Measurements from ENCODE around the gene TRIM38. TPM values are rescaled to one million over a fixed set of nuclear protein-coding genes. Genes with fewer than 3 reads are reported as not detected.

TRIM38 gene
- total and polyA plus RNA-seq, 8 donors: 11.9 to 16.5 (median 15.4) TPM

DNA sequence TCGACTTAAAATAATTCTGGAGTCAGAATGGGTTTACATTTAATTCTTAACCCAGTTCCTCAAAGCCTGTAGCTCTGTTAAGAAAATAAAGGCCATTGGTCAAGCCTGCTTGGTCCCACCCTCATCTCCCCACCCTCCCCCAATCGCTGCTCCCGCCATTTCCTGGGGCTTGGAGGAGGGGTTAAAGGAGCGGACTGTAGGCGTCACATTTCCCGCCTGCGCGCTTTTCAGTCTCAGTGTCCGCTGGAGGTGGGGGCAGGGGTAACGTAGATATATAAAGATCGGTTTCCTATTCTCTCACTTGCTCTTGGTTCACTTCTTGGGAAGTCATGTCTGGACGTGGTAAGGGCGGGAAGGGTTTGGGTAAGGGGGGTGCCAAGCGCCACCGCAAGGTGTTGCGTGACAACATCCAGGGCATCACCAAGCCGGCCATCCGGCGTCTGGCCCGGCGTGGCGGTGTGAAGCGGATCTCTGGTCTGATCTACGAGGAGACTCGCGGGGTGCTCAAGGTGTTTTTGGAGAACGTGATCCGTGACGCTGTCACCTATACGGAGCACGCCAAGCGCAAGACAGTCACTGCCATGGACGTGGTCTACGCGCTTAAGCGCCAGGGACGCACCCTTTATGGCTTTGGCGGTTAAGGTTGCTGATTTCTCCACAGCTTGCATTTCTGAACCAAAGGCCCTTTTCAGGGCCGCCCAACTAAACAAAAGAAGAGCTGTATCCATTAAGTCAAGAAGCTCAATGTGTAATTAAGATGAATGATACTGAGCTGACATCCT lies 58.9 kb downstream of the TRIM38 start:
- ATAC-seq: peak; percentile 84
- intact Hi-C loops (cut with DNase I): no loop called here
- DNase-seq: peak; percentile 90 to 98 (median 94)
- Histone ChIP-seq H3K4me3 (peak overlapping the region; percentile 54 to 59), H3K27me3 (no peaks in the 10 kb centered on the region), H3K36me3 (no peaks in the 10 kb centered on the region), H3K9me3 (no peaks in the 10 kb centered on the region), H3K4me1 (peaks cover 0 to 20% of the 10 kb centered on the region in 2 donors), H3K27ac (peak overlapping the region; percentile 96 to 97)
- TF ChIP-seq, protein P1, sequence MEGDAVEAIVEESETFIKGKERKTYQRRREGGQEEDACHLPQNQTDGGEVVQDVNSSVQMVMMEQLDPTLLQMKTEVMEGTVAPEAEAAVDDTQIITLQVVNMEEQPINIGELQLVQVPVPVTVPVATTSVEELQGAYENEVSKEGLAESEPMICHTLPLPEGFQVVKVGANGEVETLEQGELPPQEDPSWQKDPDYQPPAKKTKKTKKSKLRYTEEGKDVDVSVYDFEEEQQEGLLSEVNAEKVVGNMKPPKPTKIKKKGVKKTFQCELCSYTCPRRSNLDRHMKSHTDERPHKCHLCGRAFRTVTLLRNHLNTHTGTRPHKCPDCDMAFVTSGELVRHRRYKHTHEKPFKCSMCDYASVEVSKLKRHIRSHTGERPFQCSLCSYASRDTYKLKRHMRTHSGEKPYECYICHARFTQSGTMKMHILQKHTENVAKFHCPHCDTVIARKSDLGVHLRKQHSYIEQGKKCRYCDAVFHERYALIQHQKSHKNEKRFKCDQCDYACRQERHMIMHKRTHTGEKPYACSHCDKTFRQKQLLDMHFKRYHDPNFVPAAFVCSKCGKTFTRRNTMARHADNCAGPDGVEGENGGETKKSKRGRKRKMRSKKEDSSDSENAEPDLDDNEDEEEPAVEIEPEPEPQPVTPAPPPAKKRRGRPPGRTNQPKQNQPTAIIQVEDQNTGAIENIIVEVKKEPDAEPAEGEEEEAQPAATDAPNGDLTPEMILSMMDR (IDR thresholded peaks at IDR 0.05): no peak

DNA sequence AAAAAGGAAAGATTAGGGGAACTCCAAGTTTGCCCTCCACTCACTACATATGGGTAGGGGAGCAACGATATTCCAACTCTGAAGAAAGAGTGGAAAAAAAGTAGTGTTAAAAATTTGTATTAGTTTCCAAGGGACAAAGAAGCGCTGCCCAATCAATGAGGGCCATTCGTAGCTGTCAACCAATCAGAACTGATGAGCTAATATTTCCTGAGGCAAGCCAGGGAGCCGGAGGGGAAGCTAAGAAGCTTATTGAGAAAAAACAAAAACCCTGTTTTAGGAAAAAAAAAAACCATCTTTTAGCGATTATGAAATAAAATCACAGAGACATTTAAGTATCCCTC lies 59.5 kb downstream of the TRIM38 start:
- H3K9me3 ChIP-seq: no peaks in the 10 kb centered on the region
- peak overlapping the region; percentile 54 to 59 for H3K4me3 ChIP-seq
- intact Hi-C loops (cut with DNase I): no loop called here
- ATAC-seq (peak; percentile 35), DNase-seq (peak in 3 of 4 donors; percentile 67 to 93 (median 85))
- no peaks in the 10 kb centered on the region for H3K36me3 ChIP-seq
- TF ChIP-seq, protein P1 (IDR thresholded peaks at IDR 0.05): no peak
- no peaks in the 10 kb centered on the region for H3K27me3 ChIP-seq
- H3K4me1 ChIP-seq: peaks cover 0 to 20% of the 10 kb centered on the region in 2 donors
- peak overlapping the region; percentile 96 to 97 for H3K27ac ChIP-seq

DNA sequence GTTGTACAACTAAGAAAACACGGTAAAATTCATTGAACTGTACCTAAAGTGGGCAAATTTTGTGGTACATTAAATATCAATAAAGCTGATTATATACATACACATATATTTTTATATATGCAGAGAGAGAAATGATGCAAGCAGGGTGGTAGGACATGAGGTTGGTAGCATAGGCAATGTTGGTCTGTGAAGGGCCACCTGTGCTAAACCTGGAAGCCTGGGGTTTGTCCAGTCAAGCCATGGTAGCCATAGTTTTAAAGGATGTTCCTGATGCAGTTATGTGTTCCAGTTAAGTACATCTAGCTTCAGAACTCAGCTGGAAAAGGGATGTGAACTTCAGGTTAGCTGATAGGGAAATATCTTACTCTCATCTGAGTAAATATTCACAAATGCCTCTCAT lies 60.1 kb downstream of the TRIM38 start:
- Histone ChIP-seq H3K36me3 (no peaks in the 10 kb centered on the region), H3K27me3 (no peaks in the 10 kb centered on the region), H3K27ac (peak overlapping the region in 1 of 2 donors; percentile 97), H3K9me3 (no peaks in the 10 kb centered on the region), H3K4me1 (peaks cover 0 to 24% of the 10 kb centered on the region in 2 donors), H3K4me3 (peak overlapping the region in 1 of 2 donors; percentile 59)
- no peak for DNase-seq
- intact Hi-C loops (cut with DNase I): no loop called here
- TF ChIP-seq, protein P1 (IDR thresholded peaks at IDR 0.05): no peak
- ATAC-seq: no peak

DNA sequence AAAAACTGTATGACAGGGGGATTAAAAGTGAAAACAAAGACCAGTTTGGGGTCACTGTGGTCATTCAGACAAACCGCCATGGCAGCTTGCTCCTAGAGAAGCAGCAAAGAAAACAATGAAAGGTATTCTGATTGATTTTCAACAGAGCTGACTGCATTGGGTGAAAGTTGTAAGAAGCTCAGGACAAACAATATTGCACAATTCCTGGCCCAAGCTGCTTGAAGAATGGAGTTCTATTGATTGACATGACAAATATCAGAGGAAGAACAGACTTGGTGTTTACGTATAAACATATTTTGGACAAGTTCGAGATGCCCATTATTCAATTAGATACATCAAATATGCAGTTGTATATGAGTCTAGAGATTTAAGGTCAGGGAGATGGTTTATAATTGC lies 62.0 kb downstream of the TRIM38 start:
- Histone ChIP-seq H3K27me3 (no peaks in the 10 kb centered on the region), H3K4me1 (peaks cover 0 to 26% of the 10 kb centered on the region in 2 donors), H3K36me3 (no peaks in the 10 kb centered on the region), H3K9me3 (no peaks in the 10 kb centered on the region), H3K4me3 (no peak overlapping the region), H3K27ac (no peak overlapping the region)
- intact Hi-C loops (cut with DNase I): no loop called here
- TF ChIP-seq, protein P1 (IDR thresholded peaks at IDR 0.05): no peak
- no peak for ATAC-seq
- DNase-seq: no peak

DNA sequence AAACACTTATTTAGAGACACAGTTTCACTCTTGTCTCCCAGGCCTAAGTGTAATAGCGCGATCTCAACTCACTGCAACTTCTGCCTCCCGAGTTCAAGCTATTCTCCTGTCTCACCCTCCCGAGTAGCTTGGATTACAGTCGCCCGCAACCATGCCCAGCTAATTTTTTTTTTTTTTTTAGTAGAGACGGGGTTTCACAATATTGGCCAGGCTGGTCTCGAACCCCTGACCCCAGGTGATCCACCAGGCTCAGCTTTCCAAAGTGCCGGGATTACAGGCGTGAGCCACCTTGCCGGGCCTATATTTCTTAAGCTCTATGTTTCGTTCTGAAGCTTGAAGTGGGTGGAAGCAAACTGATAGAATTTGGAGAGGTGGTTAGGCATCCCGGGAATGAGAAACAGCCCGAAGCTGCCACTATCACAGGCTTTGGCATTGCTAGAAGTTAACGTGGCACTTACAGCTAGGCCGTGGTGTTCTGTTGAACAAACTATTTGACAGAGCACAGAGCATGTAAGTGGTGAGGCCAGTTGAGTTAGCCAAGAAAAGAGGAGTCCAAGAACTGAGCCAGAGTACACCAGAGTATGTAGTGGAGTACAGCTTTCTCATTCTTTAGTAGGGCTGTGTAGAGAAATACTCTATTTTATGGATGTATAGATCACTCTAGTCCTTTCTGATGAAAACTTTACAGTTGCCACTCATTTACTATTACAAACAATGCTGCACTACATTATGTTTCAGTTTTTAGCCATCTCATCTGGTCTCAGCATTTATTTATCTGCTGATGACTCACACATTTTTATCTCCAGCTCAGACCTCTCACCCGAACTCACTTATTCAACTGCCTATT lies 62.7 kb downstream of the TRIM38 start:
- TF ChIP-seq, protein P1 (IDR thresholded peaks at IDR 0.05): no peak
- peak; percentile 4 for ATAC-seq
- intact Hi-C loops (cut with DNase I): no loop called here
- H3K4me3 ChIP-seq: no peak overlapping the region
- peak in 1 of 4 donors; percentile 48 for DNase-seq
- H3K27ac ChIP-seq: peak overlapping the region; percentile 92 to 94
- H3K27me3 ChIP-seq: no peaks in the 10 kb centered on the region
- peaks cover 0 to 26% of the 10 kb centered on the region in 2 donors for H3K4me1 ChIP-seq
- H3K36me3 ChIP-seq: no peaks in the 10 kb centered on the region
- no peaks in the 10 kb centered on the region for H3K9me3 ChIP-seq

Data from left lung (tissue), 10 donors.